HepG2 (cell line): ENCODE measurements around the gene LRRC4C. TPM values are rescaled to one million over a fixed set of nuclear protein-coding genes. Genes with fewer than 3 reads are reported as not detected.

Experiments used
- ATAC-seq: fragments of 200-7000 bp; cut with Tn5 transposase; 3 replicates; pipeline ENCODE4 v1.9.1; 2020; ENCODE audit warnings: mild to moderate bottlenecking, moderate library complexity
- BruUV-seq: library from RNA; stranded (reverse); fragments of 400-500 nt; replicated peaks from 2 replicates; lab custom pipeline; 2021; lab: Mats Ljungman, UMichigan
- CTCF ChIA-PET: fragments of 300-600 bp; formaldehyde crosslinking; extraction: SDS; loops from one replicate; lab custom pipeline; 2021; ENCODE audit warnings: low total read pairs, inconsistent platforms, low intra/inter-chr PET ratio; lab: Yijun Ruan, JAX
- POLR2A ChIA-PET: fragments of 350-600 bp; sonication (Branson Sonifier 250); formaldehyde crosslinking; loops from one replicate; lab custom pipeline; 2020; ENCODE audit warnings: antibody characterized with exemption, inconsistent platforms; lab: Yijun Ruan, JAX
- DNase-seq: peaks from one replicate; pipeline ENCODE4 v3.0.0-alpha.2; 2015; ENCODE audit warnings: low spot score
- FAIRE-seq: peaks from 3 replicates; lab custom pipeline; 2011; peaks lifted over from hg19 to GRCh38; lab: Jason Lieb, UNC
- H2AFZ ChIP-seq: one replicate; pipeline ENCODE4 v1.6.1; 2011; ENCODE audit warnings: low read length, inconsistent platforms
- H3K27ac ChIP-seq: fragments of 300-600 bp; 3 replicates; pipeline ENCODE4 v1.8.0; 2011; ENCODE audit warnings: mixed run types, mild to moderate bottlenecking, mixed read lengths, low read length, inconsistent platforms; ENCODE audit not compliant: insufficient read depth; ENCODE audit errors: extremely low read length
- H3K27me3 ChIP-seq, 2 experiments: fragments of 200-600 bp in 1 of 2; 2 replicates in 1 of 2; 3 replicates in 1 of 2; pipeline versions ENCODE4 v1.6.0 to v1.8.0; 2011; ENCODE audit warnings: low read length in 2 of 2, mild to moderate bottlenecking in 2 of 2, moderate library complexity in 2 of 2, inconsistent platforms in 1 of 2; ENCODE audit not compliant: insufficient read depth in 2 of 2, control insufficient read depth in 1 of 2
- H3K36me3 ChIP-seq, 2 experiments: fragments of 200-600 bp in 1 of 2; replicated peaks in 1 of 2; 2 replicates in 1 of 2; 3 replicates in 1 of 2; pipeline versions ENCODE4 v1.5.1 to v1.8.0; 2011; ENCODE audit warnings: low read length in 2 of 2, inconsistent platforms in 1 of 2; ENCODE audit not compliant: insufficient read depth in 2 of 2, control insufficient read depth in 1 of 2
- H3K4me1 ChIP-seq: 2 replicates; pipeline ENCODE4 v1.5.1; 2012; ENCODE audit warnings: low read length, inconsistent platforms; ENCODE audit not compliant: insufficient read depth
- H3K4me2 ChIP-seq: 2 replicates; pipeline ENCODE4 v1.6.0; 2011; ENCODE audit warnings: low read depth, low read length, inconsistent platforms
- H3K4me3 ChIP-seq, 3 experiments: fragments of 200-600 bp in 1 of 3; sonication (generic), shearing (Covaris generic) in 1 of 3; replicated peaks in 1 of 3; 2 replicates each; pipeline ENCODE4 v1.5.1; 2011 to 2016; ENCODE audit warnings: low read length in 3 of 3, inconsistent platforms in 2 of 3, low read depth in 2 of 3, mild to moderate bottlenecking in 2 of 3, control low read depth in 1 of 3, mixed read lengths in 1 of 3; ENCODE audit not compliant: insufficient read depth in 1 of 3
- H3K79me2 ChIP-seq: one replicate; pipeline ENCODE4 v1.6.1; 2011; ENCODE audit warnings: low read length, inconsistent platforms; ENCODE audit not compliant: insufficient read depth
- H3K9ac ChIP-seq: 2 replicates; pipeline ENCODE4 v1.6.0; 2011; ENCODE audit warnings: mild to moderate bottlenecking, low read depth, low read length, inconsistent platforms; ENCODE audit not compliant: insufficient read depth
- H3K9me3 ChIP-seq: 2 replicates; pipeline ENCODE4 v1.5.1; 2012; ENCODE audit warnings: mild to moderate bottlenecking, low read length
- H4K20me1 ChIP-seq: 2 replicates; pipeline ENCODE4 v1.6.0; 2011; ENCODE audit warnings: inconsistent platforms, mild to moderate bottlenecking, low read length, moderate library complexity; ENCODE audit not compliant: insufficient read depth
- ATAD3A ChIP-seq: sonication (generic); formaldehyde crosslinking; IDR thresholded peaks from 2 replicates; pipeline ENCODE4 v1.4.0; 2020; ENCODE audit warnings: missing genetic modification reagents
- ELF4 ChIP-seq: sonication (generic); formaldehyde crosslinking; IDR thresholded peaks from 2 replicates; pipeline ENCODE4 v1.5.0; 2020; ENCODE audit warnings: missing genetic modification reagents, mild to moderate bottlenecking, moderate library complexity, borderline replicate concordance
- FOXO1 ChIP-seq: sonication (generic); formaldehyde crosslinking; IDR thresholded peaks from 2 replicates; pipeline ENCODE4 v1.4.0; 2020; ENCODE audit warnings: missing genetic modification reagents
- HNF4A ChIP-seq: sonication (generic); formaldehyde crosslinking; IDR thresholded peaks from 2 replicates; pipeline ENCODE4 v1.4.0; 2020; ENCODE audit warnings: missing genetic modification reagents
- KLF12 ChIP-seq: sonication (generic); formaldehyde crosslinking; IDR thresholded peaks from 2 replicates; pipeline ENCODE4 v1.4.0; 2020; ENCODE audit warnings: missing genetic modification reagents, borderline replicate concordance
- MAFK ChIP-seq, 2 experiments: IDR thresholded peaks in 1 of 2; conservative IDR thresholded peaks in 1 of 2; 2 replicates each; pipeline ENCODE4 v1.6.1; 2011; ENCODE audit warnings: improper control_type of control experiment in 2 of 2, low read length in 2 of 2
- MYNN ChIP-seq: sonication (generic); formaldehyde crosslinking; IDR thresholded peaks from 2 replicates; pipeline ENCODE4 v1.4.0; 2020; ENCODE audit warnings: mild to moderate bottlenecking, low read depth, missing genetic modification reagents
- NFATC3 ChIP-seq: sonication (generic); formaldehyde crosslinking; IDR thresholded peaks from 2 replicates; pipeline ENCODE4 v1.5.1; 2020; ENCODE audit warnings: mild to moderate bottlenecking, missing genetic modification reagents
- NFKB2 ChIP-seq: sonication (generic); formaldehyde crosslinking; IDR thresholded peaks from 2 replicates; pipeline ENCODE4 v1.4.0; 2020; ENCODE audit warnings: missing genetic modification reagents, borderline replicate concordance
- NONO ChIP-seq, 2 experiments: fragments of 450-650 bp in 1 of 2; sonication (generic) in 1 of 2; formaldehyde crosslinking in 1 of 2; IDR thresholded peaks in 1 of 2; conservative IDR thresholded peaks in 1 of 2; 2 replicates each; pipeline versions ENCODE4 v1.6.1 to v1.8.0; 2017 to 2022; ENCODE audit warnings: mild to moderate bottlenecking in 1 of 2, missing genetic modification reagents in 1 of 2, moderate library complexity in 1 of 2
- PAX8 ChIP-seq: sonication (generic); formaldehyde crosslinking; IDR thresholded peaks from 2 replicates; pipeline ENCODE4 v1.8.0; 2022; ENCODE audit warnings: mild to moderate bottlenecking, missing genetic modification reagents, borderline replicate concordance
- RFXAP ChIP-seq: sonication (generic); formaldehyde crosslinking; IDR thresholded peaks from 2 replicates; pipeline ENCODE4 v1.4.0; 2020; ENCODE audit warnings: missing genetic modification reagents, borderline replicate concordance
- STAG1 ChIP-seq: sonication (generic); formaldehyde crosslinking; IDR thresholded peaks from 2 replicates; pipeline ENCODE4 v1.4.0; 2020; ENCODE audit warnings: missing genetic modification reagents
- ZNF746 ChIP-seq: sonication (generic); formaldehyde crosslinking; IDR thresholded peaks from 2 replicates; pipeline ENCODE4 v1.8.0; 2022; ENCODE audit warnings: mild to moderate bottlenecking, missing genetic modification reagents
- ZNF766 ChIP-seq: sonication (generic); formaldehyde crosslinking; IDR thresholded peaks from 2 replicates; pipeline ENCODE4 v1.5.0; 2020; ENCODE audit warnings: missing genetic modification reagents, borderline replicate concordance
- ZZZ3 ChIP-seq: sonication (generic); formaldehyde crosslinking; IDR thresholded peaks from 2 replicates; pipeline ENCODE4 v1.4.0; 2020; ENCODE audit warnings: missing genetic modification reagents, mild to moderate bottlenecking, borderline replicate concordance
- WGBS: methylation state at CpG from one replicate; pipeline ENCODE4 v1.1.6; 2017; ENCODE audit warnings: low lambda C conversion rate; 5-methylcytosine and 5-hydroxymethylcytosine counted together
- in situ Hi-C: cut with HindIII; loops from 2 replicates; pipeline ENCODE4 v1.10.0; 2017; ENCODE audit warnings: low pct_unique_long_range_greater_than_20kb; ENCODE audit not compliant: extremely low pct_ligation_motif_present
- intact Hi-C: fragments of 100-400 bp; cut with micrococcal nuclease; formaldehyde crosslinking; loops from one replicate; pipeline ENCODE4 v1.10.0; 2022; ENCODE audit not compliant: unreplicated experiment
- polyA plus RNA-seq, 8 experiments: library from polyadenylated mRNA; depleted of rRNA in 3 of 8; stranded (reverse) in 7 of 8; unstranded in 1 of 8; fragments of >200 nt; fragmentation: Illumina TruSeq in 4 of 8; extraction: Trizol in 4 of 8; gene quantifications; 2 replicates each; pipeline versions ENCODE4 v1.2.1 to v1.2.3, GENCODE V29; 2011 to 2016; ENCODE audit warnings: low read depth in 4 of 8, missing spikeins in 1 of 8, mixed read lengths in 1 of 8; ENCODE audit not compliant: insufficient read depth in 1 of 8
- total RNA-seq, 5 experiments: library from RNA; depleted of rRNA; stranded (reverse); fragments of >200 nt; fragmentation: Illumina TruSeq; extraction: Trizol; gene quantifications; 2 replicates each; pipeline ENCODE4 v1.2.3, GENCODE V29; 2016; ENCODE audit warnings: low read depth in 1 of 5
- TF ChIP-seq, protein P1 (sequence below): sonication (generic); formaldehyde crosslinking; IDR thresholded peaks from 2 replicates; pipeline ENCODE4 v1.5.1; 2020; ENCODE audit warnings: mild to moderate bottlenecking, missing genetic modification reagents, moderate library complexity

LRRC4C gene
- total and polyA plus RNA-seq, 2 of the 13 experiments (the other 11 are each of a cell fraction or from before 2014, with no cell fraction given): not detected

DNA sequence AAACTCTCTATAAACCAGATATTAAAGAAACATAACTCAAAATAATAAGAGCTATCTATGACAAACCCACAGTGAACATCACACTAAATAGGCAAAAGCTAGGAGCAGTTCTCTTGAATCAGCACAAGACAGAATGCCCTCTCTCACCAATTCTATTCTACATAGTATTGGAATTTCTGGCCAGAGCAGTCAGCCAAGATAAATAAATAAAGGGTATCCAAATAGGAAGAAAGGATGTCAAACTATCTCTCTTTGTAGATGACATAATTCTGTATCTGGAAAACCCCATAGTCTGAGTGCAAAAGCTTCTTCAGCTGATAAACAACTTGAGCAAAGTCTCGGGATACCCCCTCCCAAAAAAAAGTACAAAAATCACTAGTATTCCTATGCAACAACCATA lies 359.8 kb downstream of the LRRC4C start:
- H3K27ac ChIP-seq: no peak overlapping the region
- peaks cover 78% of the 10 kb centered on the region for H3K9me3 ChIP-seq
- no peak for DNase-seq
- no peak for FAIRE-seq
- intact Hi-C loops (no loop called here), in situ Hi-C loops (no loop called here)
- ATAC-seq: no peak
- H4K20me1 ChIP-seq: no peaks in the 10 kb centered on the region
- no peak overlapping the region for H3K4me2 ChIP-seq
- CTCF ChIA-PET: no interaction called here
- no peak for TF ChIP-seq NONO (IDR thresholded peaks at IDR 0.05)
- no peak for TF ChIP-seq NONO (CRISPR knock-in tag; conservative IDR thresholded peaks at IDR 0.05)
- TF ChIP-seq ZZZ3 (CRISPR knock-in tag): no peak
- TF ChIP-seq KLF12: no peak
- no peak for TF ChIP-seq STAG1 (CRISPR knock-in tag)
- WGBS: 7% methylated on average over 1 of the region's 1 CpG
- POLR2A ChIA-PET: no interaction called here
- H3K4me3 ChIP-seq: no peak overlapping the region
- H3K9ac ChIP-seq: no peak overlapping the region
- H3K79me2 ChIP-seq: no peaks in the 10 kb centered on the region
- H3K27me3 ChIP-seq: no peaks in the 10 kb centered on the region
- no peak overlapping the region for H2AFZ ChIP-seq
- H3K36me3 ChIP-seq: no peaks in the 10 kb centered on the region
- no TSS peak for BruUV-seq
- H3K4me1 ChIP-seq: no peaks in the 10 kb centered on the region

DNA sequence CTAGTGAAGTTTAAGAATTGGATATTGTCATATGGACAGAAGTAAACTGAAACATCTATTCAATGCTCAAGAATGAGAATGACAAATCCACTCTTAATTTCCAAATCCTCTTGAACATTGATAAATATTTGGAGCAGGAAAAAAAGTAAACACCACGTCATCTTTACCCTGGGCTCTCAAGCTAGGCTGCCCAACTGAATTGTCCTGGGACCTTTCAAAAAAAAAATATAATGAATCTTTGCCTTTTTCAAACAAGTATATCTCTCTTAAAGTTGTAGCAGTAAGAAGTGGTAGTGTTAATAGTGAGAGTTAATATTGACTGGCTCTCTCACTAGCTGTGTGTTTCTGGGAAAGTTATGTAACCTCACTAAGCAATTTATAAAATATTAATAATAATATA lies 374.3 kb downstream of the LRRC4C start:
- Histone ChIP-seq H4K20me1 (no peaks in the 10 kb centered on the region), H3K9ac (no peak overlapping the region), H3K4me2 (no peak overlapping the region), H3K36me3 (no peaks in the 10 kb centered on the region), H3K27ac (no peak overlapping the region), H3K4me3 (no peak overlapping the region), H3K79me2 (no peaks in the 10 kb centered on the region), H3K9me3 (peaks cover 65% of the 10 kb centered on the region), H2AFZ (no peak overlapping the region), H3K27me3 (no peaks in the 10 kb centered on the region), H3K4me1 (no peaks in the 10 kb centered on the region)
- FAIRE-seq: no peak
- ChIA-PET CTCF (no interaction called here), POLR2A (no interaction called here)
- DNase-seq: no peak
- TF ChIP-seq MAFK (conservative IDR thresholded peaks at IDR 0.05 in 1 of 2, IDR thresholded peaks at IDR 0.05 in 1 of 2; ENCODE audit: low read length in 2 of 2) (no peak), ELF4 (CRISPR knock-in tag) (no peak), ZNF746 (no peak), NFKB2 (CRISPR knock-in tag) (no peak), PAX8 (no peak), RFXAP (CRISPR knock-in tag) (no peak), ZNF766 (CRISPR knock-in tag) (no peak), ATAD3A (CRISPR knock-in tag) (no peak), MYNN (CRISPR knock-in tag) (no peak), NFATC3 (CRISPR knock-in tag) (no peak), HNF4A (no peak), FOXO1 (CRISPR knock-in tag) (no peak)
- TF ChIP-seq, protein P1, sequence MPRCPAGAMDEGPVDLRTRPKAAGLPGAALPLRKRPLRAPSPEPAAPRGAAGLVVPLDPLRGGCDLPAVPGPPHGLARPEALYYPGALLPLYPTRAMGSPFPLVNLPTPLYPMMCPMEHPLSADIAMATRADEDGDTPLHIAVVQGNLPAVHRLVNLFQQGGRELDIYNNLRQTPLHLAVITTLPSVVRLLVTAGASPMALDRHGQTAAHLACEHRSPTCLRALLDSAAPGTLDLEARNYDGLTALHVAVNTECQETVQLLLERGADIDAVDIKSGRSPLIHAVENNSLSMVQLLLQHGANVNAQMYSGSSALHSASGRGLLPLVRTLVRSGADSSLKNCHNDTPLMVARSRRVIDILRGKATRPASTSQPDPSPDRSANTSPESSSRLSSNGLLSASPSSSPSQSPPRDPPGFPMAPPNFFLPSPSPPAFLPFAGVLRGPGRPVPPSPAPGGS: no peak
- no TSS peak for BruUV-seq
- 3% methylated on average over 1 of the region's 1 CpG for WGBS
- intact Hi-C loops: no loop called here
- in situ Hi-C loops: no loop called here
- ATAC-seq: no peak
